Astrocyte of the spinal cord (primary cell): Measurements from ENCODE around the gene HCRTR1.

Experiments
- DNase-seq: peaks from one replicate; pipeline ENCODE4 v3.0.0; 2011; ENCODE audit warnings: low read depth, low spot score
- H3K4me3 ChIP-seq: 2 replicates; pipeline ENCODE4 v1.5.1; 2011; ENCODE audit warnings: low read depth, mild to moderate bottlenecking, low read length, moderate library complexity
- CTCF ChIP-seq: IDR thresholded peaks from 2 replicates; pipeline ENCODE4 v1.5.1; 2012; ENCODE audit warnings: low read depth, mild to moderate bottlenecking, low read length, inconsistent platforms
- in situ Hi-C: cut with HindIII; loops from 2 replicates; pipeline ENCODE4 v1.10.0; 2017; ENCODE audit warnings: low sequenced_read_pairs

Gene HCRTR1

GRCh38 chr1:31626223-31627207 is 9.0 kb downstream of the HCRTR1 start:
- H3K4me3 ChIP-seq = no peak overlapping the region
- TF ChIP-seq CTCF = no peak
- no peak for DNase-seq
- in situ Hi-C loops = no loop called here

- no peak overlapping the region for H3K4me3 ChIP-seq
- no peak for TF ChIP-seq CTCF
- in situ Hi-C loops = no loop called here
- peak; percentile 27 for DNase-seq
These were observed 9.9 kb downstream of the HCRTR1 start for GRCh38 chr1:31627301-31627929.

GRCh38 chr1:31627930-31628559 is 10.6 kb downstream of the HCRTR1 start:
- H3K4me3 ChIP-seq = no peak overlapping the region
- TF ChIP-seq CTCF = no peak
- in situ Hi-C loops = no loop called here
- peak; percentile 40 for DNase-seq

- no peak overlapping the region for H3K4me3 ChIP-seq
- TF ChIP-seq CTCF = no peak
- DNase-seq = no peak
- in situ Hi-C loops = no loop called here
These were observed 11.6 kb downstream of the HCRTR1 start for GRCh38 chr1:31628931-31629556.

GRCh38 chr1:31632649-31633048 is 15.2 kb downstream of the HCRTR1 start:
- in situ Hi-C loops = no loop called here
- no peak for TF ChIP-seq CTCF
- DNase-seq = no peak
- no peak overlapping the region for H3K4me3 ChIP-seq

- peak; percentile 56 for TF ChIP-seq CTCF
- no peak for DNase-seq
- in situ Hi-C loops = no loop called here
- H3K4me3 ChIP-seq = no peak overlapping the region
These were observed 15.6 kb downstream of the HCRTR1 start for GRCh38 chr1:31633117-31633516.
